Hippocampal formation (tissue), 2 donors: ENCODE data around the gene AGO4.
A peak's percentile ranks its signal among the peaks of the same experiment; 100 is the strongest.
"Not testable (repeated sequence)": the region's sequence is repeated elsewhere in the genome, so short reads cannot be mapped to it uniquely, and the experiment has no call there.

Source experiments
- DNase-seq, 2 donors: peaks; one replicate each; lab custom pipeline; 2025; lab: John Stamatoyannopoulos, UW

The AGO4 gene

DNA sequence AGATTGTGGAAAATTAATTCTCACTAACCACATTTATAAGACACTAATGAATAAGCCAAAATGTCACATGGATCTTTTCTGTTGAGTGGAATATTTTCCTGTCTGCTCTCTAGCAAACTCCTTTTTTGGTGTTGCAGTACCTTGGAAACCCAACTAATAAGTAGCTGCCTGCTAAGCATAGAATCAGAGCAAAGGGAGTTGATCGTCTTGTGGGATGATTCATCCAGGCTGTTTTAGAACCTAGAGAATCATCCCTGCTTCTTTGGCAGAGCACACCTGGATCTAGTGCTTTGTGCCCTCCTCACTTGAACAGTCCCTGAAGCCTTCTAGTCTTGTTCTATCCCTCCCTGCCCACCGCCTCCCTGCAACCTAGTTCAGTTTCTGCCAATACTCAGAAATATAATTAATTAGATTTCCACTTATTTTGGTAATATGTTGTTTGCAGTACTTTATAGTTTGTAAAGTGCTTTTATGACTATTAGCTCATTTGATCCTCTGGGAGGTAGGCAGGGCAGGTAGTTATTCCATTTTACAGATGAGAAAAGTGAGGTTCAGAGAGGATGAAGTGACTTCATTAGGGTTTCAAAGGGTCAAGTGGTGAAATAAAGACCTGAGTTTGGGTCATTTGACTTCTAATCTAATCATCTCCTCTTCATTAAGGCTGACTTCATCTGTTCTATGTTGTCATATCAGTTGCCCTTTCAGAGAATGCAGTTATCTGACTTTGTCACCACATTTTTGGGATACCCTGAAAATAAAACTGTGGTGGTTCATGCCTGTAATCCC lies 2.5 kb downstream of the AGO4 start:
- peak in 1 of 2 donors; percentile 25 for DNase-seq

GRCh38 chr1:35812754-35813153 lies 4.9 kb downstream of the AGO4 start:
- DNase-seq = not testable (repeated sequence)

GRCh38 chr1:35825255-35825654 lies 17.4 kb downstream of the AGO4 start:
- DNase-seq = no peak

DNA sequence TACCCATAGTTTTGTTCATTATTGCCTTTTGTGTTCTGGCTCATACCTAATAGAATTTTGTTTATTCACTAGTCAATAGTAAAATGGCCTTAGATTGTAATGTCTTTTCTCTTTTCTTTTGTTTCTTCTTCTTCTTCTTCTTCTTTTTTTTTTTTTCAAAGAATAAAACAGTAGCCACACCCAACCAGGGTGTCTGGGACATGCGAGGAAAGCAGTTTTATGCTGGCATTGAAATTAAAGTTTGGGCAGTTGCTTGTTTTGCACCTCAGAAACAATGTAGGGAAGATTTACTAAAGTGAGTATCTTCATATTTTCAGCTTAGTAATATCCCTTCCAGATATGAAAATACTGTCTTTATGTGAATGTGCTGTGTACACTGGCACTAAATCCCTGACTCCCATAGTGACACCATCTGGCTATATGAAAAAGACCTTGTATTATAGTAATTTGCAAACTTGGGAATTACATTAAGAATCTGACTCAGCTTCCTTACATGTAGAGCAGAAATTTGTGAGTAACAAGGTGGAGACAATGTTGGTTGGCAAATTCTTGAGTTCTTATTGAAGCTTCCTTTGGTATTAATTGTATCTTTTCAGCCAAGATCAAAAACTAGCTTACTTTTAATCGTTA lies 24.6 kb downstream of the AGO4 start:
- DNase-seq = no peak

GRCh38 chr1:35833395-35833794 lies 25.6 kb downstream of the AGO4 start:
- DNase-seq = no peak

DNA sequence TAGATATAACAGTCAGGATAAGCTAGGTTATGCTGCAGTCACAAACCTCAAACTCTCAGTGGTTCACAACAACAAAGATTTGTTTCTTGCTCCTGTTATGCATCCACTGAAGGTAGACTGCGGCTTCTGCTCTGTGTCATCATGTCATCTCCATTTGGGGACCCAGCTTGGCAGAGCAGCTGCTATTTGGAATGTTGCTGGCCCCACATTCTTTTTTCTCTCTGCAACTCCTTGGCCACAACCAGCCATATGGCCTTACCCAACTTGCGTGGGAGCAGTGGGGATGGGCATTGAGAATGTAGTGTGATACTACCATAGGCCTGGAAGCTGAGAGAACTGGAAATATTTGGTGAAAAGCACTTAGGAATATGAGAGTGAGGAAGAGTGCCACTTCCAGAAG lies 26.4 kb downstream of the AGO4 start:
- no peak for DNase-seq

DNA sequence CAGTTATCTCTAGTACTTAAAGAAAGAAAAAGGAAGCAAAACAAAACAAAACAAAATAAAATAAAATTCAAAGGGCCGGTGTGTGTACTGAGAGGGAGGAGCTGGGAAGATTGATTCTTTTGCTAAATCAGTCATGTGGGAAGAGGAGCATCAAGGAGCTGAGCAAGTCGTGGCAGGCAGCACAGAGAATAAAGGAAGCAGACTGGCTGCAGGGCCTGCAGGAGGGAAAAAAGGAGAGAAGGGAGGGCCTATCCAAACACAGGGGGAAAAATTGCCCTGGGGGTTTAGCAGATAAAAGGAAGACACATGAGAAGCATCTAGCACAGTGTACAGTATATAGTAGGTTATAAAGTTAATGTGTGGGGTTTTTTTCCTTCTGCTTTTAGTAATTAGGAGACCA lies 27.6 kb downstream of the AGO4 start:
- no peak for DNase-seq

DNA sequence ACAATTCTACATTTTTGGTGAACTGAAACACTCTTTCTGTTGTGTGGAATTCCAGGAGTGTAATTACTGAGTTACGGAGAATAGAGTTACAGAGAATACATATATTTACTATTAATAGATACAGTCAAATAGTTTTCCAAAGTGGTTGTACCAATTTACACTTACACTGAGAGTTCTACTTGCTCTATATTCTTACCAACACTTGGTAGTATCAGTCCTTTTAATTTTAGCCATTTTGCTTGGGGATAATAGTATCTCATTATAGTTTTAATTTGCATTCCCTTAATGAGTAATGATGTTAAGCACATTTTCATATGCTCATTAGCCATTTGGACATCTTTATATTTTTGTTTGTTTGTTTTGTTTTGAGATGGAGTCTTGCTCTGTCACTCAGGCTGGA lies 28.9 kb downstream of the AGO4 start:
- no peak for DNase-seq

GRCh38 chr1:35838693-35839245 lies 31.0 kb downstream of the AGO4 start:
- DNase-seq = no peak

DNA sequence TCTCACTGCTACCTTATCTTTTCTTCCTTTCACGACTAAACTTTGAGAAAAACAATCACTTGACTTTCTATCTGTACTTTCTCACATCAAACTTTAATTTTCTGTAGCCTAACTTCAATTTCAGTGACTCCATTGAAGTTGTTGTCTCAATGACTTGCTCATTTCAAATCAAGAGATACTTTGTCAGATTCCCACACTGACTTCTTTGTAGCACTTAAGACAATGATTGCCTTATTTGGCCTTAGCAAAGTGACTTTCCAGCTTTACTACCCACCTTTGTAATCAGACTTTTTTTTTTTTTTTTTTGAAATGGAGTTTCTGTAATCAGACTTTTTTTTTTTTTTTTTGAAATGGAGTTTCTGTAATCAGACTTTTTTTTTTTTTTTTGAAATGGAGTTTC lies 37.0 kb downstream of the AGO4 start:
- no peak for DNase-seq

DNA sequence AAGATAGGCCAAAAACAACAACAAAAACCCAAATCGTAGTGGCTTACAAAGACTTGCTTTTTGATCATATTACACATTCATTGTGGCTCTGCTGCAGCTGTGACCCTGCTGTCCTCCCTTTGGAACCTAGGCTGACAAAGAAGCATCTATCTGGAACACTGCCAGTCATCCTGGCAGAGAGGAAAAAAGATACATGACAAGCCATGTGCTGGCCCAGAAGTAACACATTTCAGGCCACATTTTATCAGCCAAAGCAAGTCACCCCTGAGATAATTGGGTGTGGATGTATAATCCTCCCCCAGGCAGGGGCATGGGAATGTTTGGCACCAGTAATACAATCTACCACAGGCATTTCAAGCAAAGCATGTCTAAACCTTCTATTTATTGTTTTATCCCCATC lies 38.0 kb downstream of the AGO4 start:
- peak; percentile 40 to 50 for DNase-seq

DNA sequence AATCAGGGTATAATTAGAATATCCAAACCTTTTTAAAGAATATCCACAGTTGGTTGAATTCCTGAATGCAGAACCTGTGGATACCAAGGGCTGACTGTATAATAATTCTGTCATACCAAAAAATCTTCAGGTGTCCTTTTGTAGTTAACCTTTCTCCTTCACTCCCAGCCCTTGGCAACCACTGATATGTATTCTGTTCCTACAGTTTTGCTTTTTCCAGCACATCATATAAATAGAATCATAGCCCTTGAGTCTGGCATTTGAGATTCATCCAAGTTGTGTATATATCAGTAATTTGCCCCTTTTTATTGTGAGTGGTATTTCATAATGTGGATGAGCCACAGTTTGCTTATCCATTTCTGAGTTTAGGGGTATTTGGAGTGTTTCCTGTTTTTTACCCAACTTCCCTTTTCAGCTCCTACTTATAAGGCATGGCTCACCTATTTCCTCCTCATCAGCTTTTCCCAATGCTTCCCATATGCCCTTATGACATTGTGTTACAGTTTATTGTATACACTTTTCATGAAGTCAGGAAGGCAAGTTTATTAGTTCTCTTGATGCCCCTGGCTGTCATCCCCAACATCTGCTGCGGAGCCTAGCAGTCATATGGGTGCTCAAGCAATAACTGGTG lies 40.2 kb downstream of the AGO4 start:
- DNase-seq = no peak

- DNase-seq = no peak
Observed at GRCh38 chr1:35850051-35850450, 42.2 kb downstream of the AGO4 start.

DNA sequence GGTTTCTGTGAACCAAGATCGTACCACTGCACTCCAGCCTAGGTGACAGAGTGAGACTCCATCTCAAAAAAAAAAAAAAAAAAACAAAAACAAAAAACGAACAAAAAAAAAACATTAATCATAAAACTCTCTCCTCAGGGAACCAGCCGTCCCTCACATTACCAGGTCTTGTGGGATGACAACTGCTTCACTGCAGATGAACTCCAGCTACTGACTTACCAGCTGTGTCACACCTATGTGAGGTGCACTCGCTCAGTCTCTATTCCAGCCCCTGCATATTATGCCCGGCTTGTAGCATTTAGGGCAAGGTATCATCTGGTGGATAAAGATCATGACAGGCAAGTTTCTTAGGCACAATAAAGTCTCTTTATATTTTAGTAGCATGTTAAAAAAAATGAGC lies 42.9 kb downstream of the AGO4 start:
- DNase-seq = no peak

DNA sequence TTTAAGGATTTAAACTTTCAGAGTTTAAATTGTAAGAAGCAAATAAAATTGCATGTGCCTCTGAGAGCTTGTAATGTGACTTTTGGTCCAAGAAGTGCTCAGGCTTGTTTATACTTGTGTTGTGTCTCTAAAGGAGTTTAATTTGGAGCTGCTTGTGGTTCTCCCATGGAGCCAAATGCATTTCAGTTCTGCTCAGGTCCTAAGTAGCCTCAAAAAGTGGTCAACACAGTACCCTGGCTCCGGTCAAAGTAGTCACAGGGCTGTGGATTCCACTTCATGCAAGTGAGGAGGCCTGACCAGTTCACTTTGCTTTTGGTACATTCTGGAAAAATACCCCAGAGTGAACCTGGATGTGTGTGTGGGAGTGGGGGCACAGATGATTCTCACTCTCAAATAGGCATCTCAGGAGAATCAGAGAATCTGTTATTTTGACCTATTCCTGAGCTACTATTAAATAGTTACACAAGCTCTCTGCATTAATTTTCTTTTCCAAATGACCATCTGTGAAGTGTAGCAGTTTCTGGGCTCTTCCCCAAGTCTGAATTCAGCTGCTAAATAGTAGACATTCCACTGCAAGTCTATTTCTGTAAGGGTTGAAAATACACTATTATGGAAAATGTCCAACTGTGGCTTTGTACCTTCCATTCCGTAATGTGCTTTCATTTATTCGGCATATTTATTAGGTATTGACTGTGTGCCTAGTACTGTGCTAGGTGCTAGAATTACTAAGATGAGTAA lies 43.5 kb downstream of the AGO4 start:
- DNase-seq = peak; percentile 12 to 72

DNA sequence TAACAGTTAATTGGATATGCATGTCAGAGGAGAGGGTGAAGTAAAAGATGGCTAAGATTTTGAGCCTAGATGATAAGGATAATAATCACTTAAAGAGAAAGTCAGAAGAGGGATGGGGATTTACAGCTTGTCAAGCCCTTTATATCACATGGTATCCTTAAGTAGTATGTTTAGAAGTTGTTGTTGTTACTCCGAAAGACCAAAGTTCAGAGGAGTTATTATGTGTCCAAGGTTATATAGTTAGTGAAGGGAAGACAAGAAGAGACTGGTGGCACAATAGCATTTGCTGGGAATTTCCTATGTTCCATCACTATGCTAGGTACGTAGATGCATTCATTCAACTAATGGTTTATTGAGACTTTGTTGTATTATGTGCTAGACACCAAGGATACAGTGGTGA lies 44.4 kb downstream of the AGO4 start:
- DNase-seq = no peak

DNA sequence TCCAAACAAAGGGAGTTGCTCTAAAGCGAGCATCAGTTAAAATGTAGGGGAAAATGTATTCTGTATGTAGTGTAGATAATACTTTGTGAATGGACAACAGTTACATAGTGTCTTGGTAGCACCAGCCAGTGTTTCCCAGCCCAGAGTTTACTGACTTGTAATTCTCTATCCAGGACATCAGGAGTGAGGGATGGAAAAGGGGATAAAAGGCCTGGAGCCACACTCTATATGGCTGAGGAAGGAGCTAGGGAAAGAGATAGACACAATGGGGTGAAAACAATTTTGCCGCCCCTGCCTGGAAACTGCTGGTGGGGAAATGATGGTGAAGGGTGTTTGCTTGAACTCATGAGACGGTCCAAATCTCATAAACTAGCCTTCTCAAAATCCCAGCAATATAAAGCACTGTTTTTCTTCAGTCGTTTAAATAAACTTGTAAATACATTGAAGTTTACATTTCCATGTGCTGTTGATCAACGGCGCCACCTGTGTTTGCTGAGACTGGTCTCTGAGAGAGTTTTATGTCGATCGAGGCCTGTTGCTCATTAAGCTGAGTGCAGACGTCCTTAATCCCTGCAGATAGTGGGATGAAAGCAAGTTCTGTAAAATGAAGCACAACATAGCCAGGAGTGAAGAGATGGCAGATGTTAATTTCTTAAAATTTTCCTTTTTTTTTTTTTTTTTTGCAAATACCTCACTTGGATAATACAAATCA lies 47.3 kb downstream of the AGO4 start:
- DNase-seq = no peak

DNA sequence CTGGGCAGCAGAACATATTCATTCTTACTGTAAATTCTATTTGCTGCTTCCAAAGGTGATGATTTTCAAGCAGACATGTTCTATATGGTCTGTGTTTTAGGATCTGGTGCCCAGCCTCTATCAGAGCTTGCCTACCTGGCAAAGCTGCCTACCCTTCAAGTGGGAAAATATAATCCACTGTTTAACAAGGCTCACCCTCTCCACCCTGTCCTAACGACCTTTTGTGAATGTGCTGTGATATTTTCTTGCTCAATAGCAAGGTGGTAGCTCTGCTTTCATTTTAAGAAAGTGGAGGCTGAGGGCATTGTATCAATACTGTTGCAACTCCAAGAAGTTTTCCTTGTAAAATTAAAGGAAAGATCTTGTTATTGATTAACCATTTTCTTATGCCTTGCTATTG lies 49.1 kb downstream of the AGO4 start:
- no peak for DNase-seq

DNA sequence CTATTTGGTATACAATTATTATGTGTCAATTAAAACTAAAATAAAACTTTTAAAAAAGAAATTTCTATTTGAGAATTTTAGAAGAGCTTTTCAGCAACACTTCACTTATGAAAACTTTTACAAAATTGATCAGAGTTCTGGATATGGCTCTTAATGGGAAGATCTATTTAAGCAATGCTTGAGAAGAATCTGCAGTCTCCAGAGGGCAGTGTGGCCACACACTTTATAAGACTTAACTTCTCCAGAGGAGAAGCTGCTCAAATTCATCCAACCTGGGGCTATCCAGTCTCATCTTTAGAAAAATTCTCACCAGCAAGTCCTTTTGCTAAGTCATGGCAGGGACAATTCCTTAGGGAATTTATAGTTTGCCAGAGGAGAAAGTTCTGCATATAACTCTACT lies 50.0 kb downstream of the AGO4 start:
- peak in 1 of 2 donors; percentile 26 for DNase-seq

GRCh38 chr1:35860696-35861095 lies 52.9 kb downstream of the AGO4 start:
- DNase-seq = no peak

- DNase-seq = no peak
Observed at GRCh38 chr1:35863136-35863535, 55.3 kb downstream of the AGO4 start.
